Breast epithelium (tissue), 4 donors: ENCODE measurements around the gene SSU72. TPM values are rescaled to one million over a fixed set of nuclear protein-coding genes. Genes with fewer than 3 reads are reported as not detected.

Experiments
- DNase-seq, 2 donors: peaks; one replicate each; pipeline ENCODE4 v3.0.0-alpha.2; 2019; ENCODE audit warnings: low spot score in 2 of 2
- H3K27ac ChIP-seq, 2 donors: fragments of 200-600 bp; sonication (generic) in 1 of 2; one replicate each; pipeline ENCODE4 v1.5.1; 2016 to 2019; ENCODE audit warnings: mild to moderate bottlenecking in 1 of 2
- H3K27me3 ChIP-seq, 2 donors: fragments of 200-600 bp; sonication (generic) in 1 of 2; one replicate each; pipeline versions ENCODE4 v1.5.1 to v1.6.0; 2017 to 2019; ENCODE audit warnings: control low read depth in 1 of 2, mild to moderate bottlenecking in 1 of 2
- H3K36me3 ChIP-seq: fragments of 200-600 bp; one replicate; pipeline ENCODE4 v1.5.1; 2019
- H3K4me1 ChIP-seq, 2 donors: fragments of 200-600 bp; sonication (generic); one replicate each; pipeline ENCODE4 v1.5.1; 2016 to 2019; ENCODE audit warnings: control low read depth in 1 of 2
- H3K4me3 ChIP-seq, 3 donors: fragments of 200-600 bp; sonication (generic); 1 replicate in 2 of 3; 2 replicates in 1 of 3; pipeline ENCODE4 v1.5.1; 2016 to 2019; ENCODE audit warnings: mild to moderate bottlenecking in 3 of 3, moderate library complexity in 2 of 3
- H3K9me3 ChIP-seq, 2 donors: fragments of 200-600 bp; sonication (generic) in 1 of 2; one replicate each; pipeline ENCODE4 v1.5.1; 2016 to 2019; ENCODE audit warnings: control low read depth in 1 of 2
- CTCF ChIP-seq, 3 donors: fragments of 450-650 bp; IDR thresholded peaks; one replicate each; pipeline ENCODE4 v1.5.1; 2016 to 2017; ENCODE audit warnings: antibody characterized with exemption in 3 of 3, mild to moderate bottlenecking in 3 of 3, moderate library complexity in 3 of 3
- POLR2A ChIP-seq: fragments of 450-650 bp; IDR thresholded peaks from one replicate; pipeline ENCODE4 v1.6.1; 2016; ENCODE audit warnings: antibody characterized with exemption, mild to moderate bottlenecking, moderate library complexity
- POLR2AphosphoS5 ChIP-seq, 3 donors: sonication (generic); formaldehyde crosslinking; IDR thresholded peaks; one replicate each; pipeline ENCODE4 v1.6.1; 2017; ENCODE audit warnings: antibody characterized with exemption in 3 of 3
- intact Hi-C: fragments of 100-400 bp; cut with DNase I; formaldehyde crosslinking; loops from one replicate; pipeline ENCODE4 v1.15.1; 2023; ENCODE audit warnings: low total_unique reads
- total RNA-seq, 3 donors: library from RNA; depleted of rRNA; stranded (reverse); fragments of >200 nt; gene quantifications; one replicate each; pipeline ENCODE4 v1.1.0, GENCODE V29; 2016

SSU72 gene
- total RNA-seq, 3 donors from 2014 or later: 100 to 125 (median 114) TPM

- intact Hi-C loops: no loop called here
- H3K4me1 ChIP-seq: peaks cover 14 to 19% of the 10 kb centered on the region in 2 donors
- no peaks in the 10 kb centered on the region for H3K9me3 ChIP-seq
- no peaks in the 10 kb centered on the region for H3K36me3 ChIP-seq
- DNase-seq: peak; percentile 93 to 95
- peak within 1 kb of the TSS; percentile 96 to 100 for H3K27ac ChIP-seq
- TF ChIP-seq POLR2AphosphoS5 (IDR thresholded peaks at IDR 0.05) (peak; percentile 87 to 92 (median 89)), POLR2A (peak; percentile 60), CTCF (IDR thresholded peaks at IDR 0.05) (no peak)
- H3K4me3 ChIP-seq: peak within 1 kb of the TSS; percentile 75 to 97 (median 96)
- no peaks in the 10 kb centered on the region for H3K27me3 ChIP-seq
Measured at GRCh38 chr1:1615256-1616044, 40.8 kb upstream of the SSU72 start, which contains the start of gene MIB2. Gene MIB2, plus strand, starts transcription at chr1:1615500. Its CDS starts 7,953 bp downstream, at chr1:1623453.

- peaks cover 14 to 19% of the 10 kb centered on the region in 2 donors for H3K4me1 ChIP-seq
- intact Hi-C loops: no loop called here
- H3K27me3 ChIP-seq: no peaks in the 10 kb centered on the region
- no peaks in the 10 kb centered on the region for H3K9me3 ChIP-seq
- peak overlapping the region; percentile 96 to 100 for H3K27ac ChIP-seq
- DNase-seq: no peak
- H3K4me3 ChIP-seq: peak overlapping the region; percentile 75 to 97 (median 96)
- no peak for TF ChIP-seq CTCF (IDR thresholded peaks at IDR 0.05)
- no peaks in the 10 kb centered on the region for H3K36me3 ChIP-seq
Measured at GRCh38 chr1:1614954-1615255, 40.2 kb upstream of the SSU72 start.

- Histone ChIP-seq H3K4me3 (peak overlapping the region; percentile 75 to 97 (median 96)), H3K36me3 (no peaks in the 10 kb centered on the region), H3K9me3 (no peaks in the 10 kb centered on the region), H3K27me3 (no peaks in the 10 kb centered on the region), H3K4me1 (peaks cover 14 to 19% of the 10 kb centered on the region in 2 donors), H3K27ac (peak overlapping the region; percentile 96 to 100)
- intact Hi-C loops: no loop called here
- TF ChIP-seq POLR2AphosphoS5 (IDR thresholded peaks at IDR 0.05) (no peak), POLR2A (no peak), CTCF (IDR thresholded peaks at IDR 0.05) (no peak)
- DNase-seq: no peak
Measured at GRCh38 chr1:1614204-1614953, 39.7 kb upstream of the SSU72 start.

GRCh38 chr1:1613509-1614082 lies 38.9 kb upstream of the SSU72 start:
- no peaks in the 10 kb centered on the region for H3K36me3 ChIP-seq
- H3K9me3 ChIP-seq: no peaks in the 10 kb centered on the region
- no peaks in the 10 kb centered on the region for H3K27me3 ChIP-seq
- peaks cover 14 to 19% of the 10 kb centered on the region in 2 donors for H3K4me1 ChIP-seq
- intact Hi-C loops: no loop called here
- peak overlapping the region in 2 of 3 donors; percentile 75 to 96 for H3K4me3 ChIP-seq
- H3K27ac ChIP-seq: no peak overlapping the region
- no peak for DNase-seq
- TF ChIP-seq POLR2AphosphoS5 (IDR thresholded peaks at IDR 0.05) (no peak), CTCF (IDR thresholded peaks at IDR 0.05) (no peak), POLR2A (no peak)

- DNase-seq: no peak
- H3K27me3 ChIP-seq: no peaks in the 10 kb centered on the region
Measured at GRCh38 chr1:1612104-1612400, 37.4 kb upstream of the SSU72 start.

More at GRCh38 chr1:1612104-1612400, 37.4 kb upstream of the SSU72 start:
- no peak overlapping the region for H3K4me3 ChIP-seq
- H3K4me1 ChIP-seq: peaks cover 13 to 15% of the 10 kb centered on the region in 2 donors
- H3K36me3 ChIP-seq: no peaks in the 10 kb centered on the region
- no peak for TF ChIP-seq POLR2AphosphoS5 (IDR thresholded peaks at IDR 0.05)
- TF ChIP-seq CTCF (IDR thresholded peaks at IDR 0.05): no peak
- no peak for TF ChIP-seq POLR2A
- intact Hi-C loops: no loop called here
- no peaks in the 10 kb centered on the region for H3K9me3 ChIP-seq
- H3K27ac ChIP-seq: peak overlapping the region in 1 of 2 donors; percentile 62
